ENCODE measurements around the gene SHOC2. TPM values are rescaled to one million over a fixed set of nuclear protein-coding genes. Genes with fewer than 3 reads are reported as not detected.

SHOC2 gene
- total and polyA plus RNA-seq, 2 experiments from 2014 or later: 23.3 to 33.3 TPM

DNA sequence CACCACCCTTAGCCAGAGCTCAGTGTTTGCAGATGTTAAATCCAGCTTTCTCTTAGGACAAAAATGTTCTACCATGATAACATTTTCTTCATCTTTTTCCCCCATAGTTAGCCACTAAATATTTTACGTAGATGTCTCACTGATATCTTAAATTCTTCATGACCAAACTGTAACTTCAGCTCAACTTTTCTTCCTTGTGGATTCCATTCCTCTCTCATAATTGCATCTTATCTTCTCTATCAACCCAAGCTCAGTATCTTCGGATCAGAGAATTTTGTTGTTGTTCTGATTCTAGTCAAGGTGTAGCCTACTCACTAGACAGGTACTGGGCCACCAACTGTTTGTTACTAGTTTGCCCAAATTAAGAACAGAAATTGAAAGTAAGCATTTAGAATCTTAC is 60.2 kb downstream of the SHOC2 start:
- peaks cover 5% of the 10 kb centered on the region; the same call in 2 of the 3 replicates for H3K36me3 Mint-ChIP-seq (ENCODE audit: low read depth)
- no peak for DNase-seq (ENCODE audit: low spot score)

More for the DNA sequence above, 60.2 kb downstream of the SHOC2 start:
- TF ChIP-seq EZH2phosphoT487 (IDR thresholded peaks at IDR 0.05; ENCODE audit: unreplicated experiment) (no peak), CREB1 (CRISPR knock-in tag; IDR thresholded peaks at IDR 0.05; ENCODE audit: low read depth) (no peak), EZH2 (IDR thresholded peaks at IDR 0.05; ENCODE audit: low read depth, unreplicated experiment) (no peak), NANOG (IDR thresholded peaks at IDR 0.05; ENCODE audit: borderline replicate concordance) (no peak), POLR2AphosphoS5 (IDR thresholded peaks at IDR 0.05; ENCODE audit: low read depth) (no peak), STAT1 (IDR thresholded peaks at IDR 0.05; ENCODE audit: unreplicated experiment) (no peak), JUNB (IDR thresholded peaks at IDR 0.05; ENCODE audit: unreplicated experiment) (no peak)
- TF ChIP-seq, protein P1, sequence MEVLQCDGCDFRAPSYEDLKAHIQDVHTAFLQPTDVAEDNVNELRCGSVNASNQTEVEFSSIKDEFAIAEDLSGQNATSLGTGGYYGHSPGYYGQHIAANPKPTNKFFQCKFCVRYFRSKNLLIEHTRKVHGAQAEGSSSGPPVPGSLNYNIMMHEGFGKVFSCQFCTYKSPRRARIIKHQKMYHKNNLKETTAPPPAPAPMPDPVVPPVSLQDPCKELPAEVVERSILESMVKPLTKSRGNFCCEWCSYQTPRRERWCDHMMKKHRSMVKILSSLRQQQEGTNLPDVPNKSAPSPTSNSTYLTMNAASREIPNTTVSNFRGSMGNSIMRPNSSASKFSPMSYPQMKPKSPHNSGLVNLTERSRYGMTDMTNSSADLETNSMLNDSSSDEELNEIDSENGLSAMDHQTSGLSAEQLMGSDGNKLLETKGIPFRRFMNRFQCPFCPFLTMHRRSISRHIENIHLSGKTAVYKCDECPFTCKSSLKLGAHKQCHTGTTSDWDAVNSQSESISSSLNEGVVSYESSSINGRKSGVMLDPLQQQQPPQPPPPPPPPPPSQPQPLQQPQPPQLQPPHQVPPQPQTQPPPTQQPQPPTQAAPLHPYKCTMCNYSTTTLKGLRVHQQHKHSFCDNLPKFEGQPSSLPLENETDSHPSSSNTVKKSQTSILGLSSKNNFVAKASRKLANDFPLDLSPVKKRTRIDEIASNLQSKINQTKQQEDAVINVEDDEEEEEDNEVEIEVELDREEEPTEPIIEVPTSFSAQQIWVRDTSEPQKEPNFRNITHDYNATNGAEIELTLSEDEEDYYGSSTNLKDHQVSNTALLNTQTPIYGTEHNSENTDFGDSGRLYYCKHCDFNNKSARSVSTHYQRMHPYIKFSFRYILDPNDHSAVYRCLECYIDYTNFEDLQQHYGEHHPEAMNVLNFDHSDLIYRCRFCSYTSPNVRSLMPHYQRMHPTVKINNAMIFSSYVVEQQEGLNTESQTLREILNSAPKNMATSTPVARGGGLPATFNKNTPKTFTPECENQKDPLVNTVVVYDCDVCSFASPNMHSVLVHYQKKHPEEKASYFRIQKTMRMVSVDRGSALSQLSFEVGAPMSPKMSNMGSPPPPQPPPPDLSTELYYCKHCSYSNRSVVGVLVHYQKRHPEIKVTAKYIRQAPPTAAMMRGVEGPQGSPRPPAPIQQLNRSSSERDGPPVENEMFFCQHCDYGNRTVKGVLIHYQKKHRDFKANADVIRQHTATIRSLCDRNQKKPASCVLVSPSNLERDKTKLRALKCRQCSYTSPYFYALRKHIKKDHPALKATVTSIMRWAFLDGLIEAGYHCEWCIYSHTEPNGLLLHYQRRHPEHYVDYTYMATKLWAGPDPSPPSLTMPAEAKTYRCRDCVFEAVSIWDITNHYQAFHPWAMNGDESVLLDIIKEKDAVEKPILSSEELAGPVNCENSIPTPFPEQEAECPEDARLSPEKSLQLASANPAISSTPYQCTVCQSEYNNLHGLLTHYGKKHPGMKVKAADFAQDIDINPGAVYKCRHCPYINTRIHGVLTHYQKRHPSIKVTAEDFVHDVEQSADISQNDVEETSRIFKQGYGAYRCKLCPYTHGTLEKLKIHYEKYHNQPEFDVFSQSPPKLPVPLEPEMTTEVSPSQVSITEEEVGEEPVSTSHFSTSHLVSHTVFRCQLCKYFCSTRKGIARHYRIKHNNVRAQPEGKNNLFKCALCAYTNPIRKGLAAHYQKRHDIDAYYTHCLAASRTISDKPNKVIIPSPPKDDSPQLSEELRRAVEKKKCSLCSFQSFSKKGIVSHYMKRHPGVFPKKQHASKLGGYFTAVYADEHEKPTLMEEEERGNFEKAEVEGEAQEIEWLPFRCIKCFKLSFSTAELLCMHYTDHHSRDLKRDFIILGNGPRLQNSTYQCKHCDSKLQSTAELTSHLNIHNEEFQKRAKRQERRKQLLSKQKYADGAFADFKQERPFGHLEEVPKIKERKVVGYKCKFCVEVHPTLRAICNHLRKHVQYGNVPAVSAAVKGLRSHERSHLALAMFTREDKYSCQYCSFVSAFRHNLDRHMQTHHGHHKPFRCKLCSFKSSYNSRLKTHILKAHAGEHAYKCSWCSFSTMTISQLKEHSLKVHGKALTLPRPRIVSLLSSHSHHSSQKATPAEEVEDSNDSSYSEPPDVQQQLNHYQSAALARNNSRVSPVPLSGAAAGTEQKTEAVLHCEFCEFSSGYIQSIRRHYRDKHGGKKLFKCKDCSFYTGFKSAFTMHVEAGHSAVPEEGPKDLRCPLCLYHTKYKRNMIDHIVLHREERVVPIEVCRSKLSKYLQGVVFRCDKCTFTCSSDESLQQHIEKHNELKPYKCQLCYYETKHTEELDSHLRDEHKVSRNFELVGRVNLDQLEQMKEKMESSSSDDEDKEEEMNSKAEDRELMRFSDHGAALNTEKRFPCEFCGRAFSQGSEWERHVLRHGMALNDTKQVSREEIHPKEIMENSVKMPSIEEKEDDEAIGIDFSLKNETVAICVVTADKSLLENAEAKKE (CRISPR knock-in tag; IDR thresholded peaks at IDR 0.05): no peak
- TF ChIP-seq, protein P2, sequence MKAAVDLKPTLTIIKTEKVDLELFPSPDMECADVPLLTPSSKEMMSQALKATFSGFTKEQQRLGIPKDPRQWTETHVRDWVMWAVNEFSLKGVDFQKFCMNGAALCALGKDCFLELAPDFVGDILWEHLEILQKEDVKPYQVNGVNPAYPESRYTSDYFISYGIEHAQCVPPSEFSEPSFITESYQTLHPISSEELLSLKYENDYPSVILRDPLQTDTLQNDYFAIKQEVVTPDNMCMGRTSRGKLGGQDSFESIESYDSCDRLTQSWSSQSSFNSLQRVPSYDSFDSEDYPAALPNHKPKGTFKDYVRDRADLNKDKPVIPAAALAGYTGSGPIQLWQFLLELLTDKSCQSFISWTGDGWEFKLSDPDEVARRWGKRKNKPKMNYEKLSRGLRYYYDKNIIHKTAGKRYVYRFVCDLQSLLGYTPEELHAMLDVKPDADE (IDR thresholded peaks at IDR 0.05): no peak
- TF ChIP-seq, protein P3, sequence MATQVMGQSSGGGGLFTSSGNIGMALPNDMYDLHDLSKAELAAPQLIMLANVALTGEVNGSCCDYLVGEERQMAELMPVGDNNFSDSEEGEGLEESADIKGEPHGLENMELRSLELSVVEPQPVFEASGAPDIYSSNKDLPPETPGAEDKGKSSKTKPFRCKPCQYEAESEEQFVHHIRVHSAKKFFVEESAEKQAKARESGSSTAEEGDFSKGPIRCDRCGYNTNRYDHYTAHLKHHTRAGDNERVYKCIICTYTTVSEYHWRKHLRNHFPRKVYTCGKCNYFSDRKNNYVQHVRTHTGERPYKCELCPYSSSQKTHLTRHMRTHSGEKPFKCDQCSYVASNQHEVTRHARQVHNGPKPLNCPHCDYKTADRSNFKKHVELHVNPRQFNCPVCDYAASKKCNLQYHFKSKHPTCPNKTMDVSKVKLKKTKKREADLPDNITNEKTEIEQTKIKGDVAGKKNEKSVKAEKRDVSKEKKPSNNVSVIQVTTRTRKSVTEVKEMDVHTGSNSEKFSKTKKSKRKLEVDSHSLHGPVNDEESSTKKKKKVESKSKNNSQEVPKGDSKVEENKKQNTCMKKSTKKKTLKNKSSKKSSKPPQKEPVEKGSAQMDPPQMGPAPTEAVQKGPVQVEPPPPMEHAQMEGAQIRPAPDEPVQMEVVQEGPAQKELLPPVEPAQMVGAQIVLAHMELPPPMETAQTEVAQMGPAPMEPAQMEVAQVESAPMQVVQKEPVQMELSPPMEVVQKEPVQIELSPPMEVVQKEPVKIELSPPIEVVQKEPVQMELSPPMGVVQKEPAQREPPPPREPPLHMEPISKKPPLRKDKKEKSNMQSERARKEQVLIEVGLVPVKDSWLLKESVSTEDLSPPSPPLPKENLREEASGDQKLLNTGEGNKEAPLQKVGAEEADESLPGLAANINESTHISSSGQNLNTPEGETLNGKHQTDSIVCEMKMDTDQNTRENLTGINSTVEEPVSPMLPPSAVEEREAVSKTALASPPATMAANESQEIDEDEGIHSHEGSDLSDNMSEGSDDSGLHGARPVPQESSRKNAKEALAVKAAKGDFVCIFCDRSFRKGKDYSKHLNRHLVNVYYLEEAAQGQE (IDR thresholded peaks at IDR 0.05; ENCODE audit: unreplicated experiment): no peak
- Histone ChIP-seq H3K9me2 (ENCODE audit: insufficient read depth) (no peaks in the 10 kb centered on the region), H3K36me3 (ENCODE audit: insufficient read depth) (no peaks in the 10 kb centered on the region), H3K4me3 (no peak overlapping the region), H4K20me1 (replicated peaks; ENCODE audit: insufficient read depth) (0 out of 2 replicates have a peak, but pooled peaks cover 10% of the 10 kb centered on the region), H3K27me3 (ENCODE audit: insufficient read depth) (no peaks in the 10 kb centered on the region), H3F3A (replicated peaks; ENCODE audit: low read depth) (no peaks in the 10 kb centered on the region), H3K79me2 (replicated peaks; ENCODE audit: insufficient read depth) (peaks cover 77% of the 10 kb centered on the region), H3K27ac (ENCODE audit: low read depth) (no peak overlapping the region), H3K4me2 (no peak overlapping the region), H3K4me1 (ENCODE audit: insufficient read depth) (no peaks in the 10 kb centered on the region), H2AFZ (no peak overlapping the region)
- Mint-ChIP-seq H3K4me3 (no peak overlapping the region), H3K27ac (no peak overlapping the region), H3K4me1 (no peaks in the 10 kb centered on the region), H3K27me3 (ENCODE audit: insufficient read depth, low read depth, poor library complexity) (peaks cover 2% of the 10 kb centered on the region), H3K9me3 (no peaks in the 10 kb centered on the region)
- ATAC-seq: no peak
